H1 (cell line): ENCODE measurements around the gene BCAR3. TPM values are rescaled to one million over a fixed set of nuclear protein-coding genes. Genes with fewer than 3 reads are reported as not detected.

Experiments used
- CTCF ChIA-PET: fragments of 300-600 bp; sonication (Branson Sonifier 250); formaldehyde crosslinking; loops from one replicate; lab custom pipeline; 2021; ENCODE audit not compliant: partially characterized antibody; lab: Charles Lee
- POLR2A ChIA-PET: fragments of 300-600 bp; sonication (Branson Sonifier 250); formaldehyde crosslinking; loops from one replicate; lab custom pipeline; 2021; ENCODE audit warnings: inconsistent platforms; ENCODE audit not compliant: partially characterized antibody; lab: Charles Lee
- DNase-seq, 2 experiments: peaks; one replicate each; pipeline versions ENCODE4 v3.0.0 to v3.0.0-alpha.2; 2010 to 2022; ENCODE audit warnings: low spot score in 2 of 2, low read depth in 1 of 2, mixed read lengths in 1 of 2
- FAIRE-seq: peaks from 2 replicates; lab custom pipeline; 2011; peaks lifted over from hg19 to GRCh38; lab: Jason Lieb, UNC
- H2AFZ ChIP-seq: 2 replicates; pipeline ENCODE4 v1.8.1; 2012; ENCODE audit warnings: low read length, inconsistent platforms
- H2AK5ac ChIP-seq: 2 replicates; pipeline ENCODE4 v1.6.1; 2013; ENCODE audit warnings: low read depth, low read length
- H2BK120ac ChIP-seq: replicated peaks from 2 replicates; pipeline ENCODE3; 2013; ENCODE audit warnings: low read depth, low read length, inconsistent platforms
- H2BK12ac ChIP-seq: 2 replicates; pipeline ENCODE4 v1.6.1; 2013; ENCODE audit warnings: low read depth, low read length
- H2BK15ac ChIP-seq: 2 replicates; pipeline ENCODE4 v1.6.1; 2013; ENCODE audit warnings: low read length
- H2BK20ac ChIP-seq: 2 replicates; pipeline ENCODE4 v1.6.1; 2013; ENCODE audit warnings: low read length
- H2BK5ac ChIP-seq: 2 replicates; pipeline ENCODE4 v1.6.1; 2013; ENCODE audit warnings: low read depth, low read length
- H3K14ac ChIP-seq: 2 replicates; pipeline ENCODE4 v1.6.1; 2013; ENCODE audit warnings: inconsistent platforms; ENCODE audit not compliant: insufficient read length
- H3K18ac ChIP-seq: 2 replicates; pipeline ENCODE4 v1.6.1; 2013; ENCODE audit warnings: low read length; ENCODE audit errors: extremely low read depth
- H3K23ac ChIP-seq: 2 replicates; pipeline ENCODE4 v1.6.1; 2013; ENCODE audit warnings: inconsistent platforms; ENCODE audit not compliant: insufficient read length
- H3K23me2 ChIP-seq: 2 replicates; pipeline ENCODE4 v1.6.1; 2013; ENCODE audit warnings: low read depth, low read length
- H3K27ac ChIP-seq: 2 replicates; pipeline ENCODE4 v1.6.1; 2011; ENCODE audit warnings: low read depth, low read length, inconsistent platforms
- H3K27me3 ChIP-seq, 4 experiments: replicated peaks in 1 of 4; 1 replicate in 1 of 4; 2 replicates in 3 of 4; pipeline versions ENCODE4 v1.6.1 to v1.8.1; 2011 to 2013; ENCODE audit warnings: low read length in 3 of 4, mild to moderate bottlenecking in 3 of 4, inconsistent platforms in 2 of 4, mixed read lengths in 2 of 4, moderate library complexity in 1 of 4; ENCODE audit not compliant: control insufficient read depth in 3 of 4, insufficient read depth in 3 of 4; ENCODE audit errors: extremely low read depth in 1 of 4
- H3K36me3 ChIP-seq, 4 experiments: 2 replicates each; pipeline versions ENCODE4 v1.6.1 to v1.8.1; 2011 to 2013; ENCODE audit warnings: mild to moderate bottlenecking in 4 of 4, low read length in 3 of 4, moderate library complexity in 2 of 4, control low read depth in 1 of 4, inconsistent platforms in 1 of 4; ENCODE audit not compliant: insufficient read depth in 4 of 4, control insufficient read depth in 2 of 4
- H3K4ac ChIP-seq: replicated peaks from 2 replicates; pipeline ENCODE3; 2013; ENCODE audit warnings: low read length, low read depth, mixed read lengths, inconsistent platforms; ENCODE audit not compliant: insufficient read length
- H3K4me1 ChIP-seq, 4 experiments: replicated peaks in 1 of 4; 1 replicate in 1 of 4; 2 replicates in 3 of 4; pipeline versions ENCODE4 v1.6.1 to v1.8.1; 2011 to 2013; ENCODE audit warnings: low read length in 3 of 4, inconsistent platforms in 2 of 4, mixed read lengths in 1 of 4; ENCODE audit not compliant: insufficient read depth in 4 of 4, control insufficient read depth in 3 of 4
- H3K4me2 ChIP-seq, 2 experiments: 2 replicates each; pipeline versions ENCODE4 v1.6.1 to v1.8.1; 2011 to 2013; ENCODE audit warnings: low read depth in 2 of 2, low read length in 2 of 2, control low read depth in 1 of 2, inconsistent platforms in 1 of 2, mild to moderate bottlenecking in 1 of 2; ENCODE audit not compliant: insufficient read depth in 1 of 2
- H3K4me3 ChIP-seq, 4 experiments: fragments of 200-600, 300-600 bp in 1 of 4; sonication (generic), shearing (Covaris generic), sonication (Bioruptor Twin) in 1 of 4; 2 replicates each; pipeline versions ENCODE4 v1.5.1 to v1.8.1; 2011 to 2016; ENCODE audit warnings: low read length in 4 of 4, low read depth in 3 of 4, control low read depth in 2 of 4, inconsistent platforms in 2 of 4, mild to moderate bottlenecking in 2 of 4, mixed read lengths in 1 of 4, moderate library complexity in 1 of 4; ENCODE audit not compliant: insufficient read depth in 2 of 4; ENCODE audit errors: extremely low read depth in 1 of 4
- H3K56ac ChIP-seq: replicated peaks from 2 replicates; pipeline ENCODE3; 2013; ENCODE audit warnings: low read depth, mild to moderate bottlenecking, mixed read lengths, low read length, inconsistent platforms; ENCODE audit not compliant: insufficient read length
- H3K79me1 ChIP-seq: 2 replicates; pipeline ENCODE4 v1.6.1; 2013; ENCODE audit warnings: low read depth, low read length, control low read depth
- H3K79me2 ChIP-seq, 2 experiments: 2 replicates each; pipeline versions ENCODE4 v1.6.1 to v1.8.1; 2012 to 2013; ENCODE audit warnings: low read length in 2 of 2, mild to moderate bottlenecking in 2 of 2, inconsistent platforms in 1 of 2; ENCODE audit not compliant: insufficient read depth in 2 of 2, control insufficient read depth in 1 of 2
- H3K9ac ChIP-seq, 4 experiments: replicated peaks in 1 of 4; 1 replicate in 1 of 4; 2 replicates in 3 of 4; pipeline versions ENCODE4 v1.6.1 to v1.8.1; 2011 to 2013; ENCODE audit warnings: low read depth in 3 of 4, low read length in 3 of 4, control low read depth in 2 of 4, mild to moderate bottlenecking in 2 of 4, moderate library complexity in 2 of 4, inconsistent platforms in 1 of 4; ENCODE audit errors: extremely low read depth in 1 of 4
- H3K9me3 ChIP-seq, 2 experiments: 2 replicates each; pipeline versions ENCODE4 v1.6.1 to v1.8.1; 2012 to 2013; ENCODE audit warnings: mild to moderate bottlenecking in 2 of 2, moderate library complexity in 2 of 2, control low read depth in 1 of 2, inconsistent platforms in 1 of 2, low read depth in 1 of 2, low read length in 1 of 2, mixed read lengths in 1 of 2; ENCODE audit not compliant: insufficient read depth in 2 of 2
- H4K20me1 ChIP-seq, 2 experiments: replicated peaks in 1 of 2; 2 replicates each; pipeline versions ENCODE3 to v1.8.1; 2011 to 2013; ENCODE audit warnings: inconsistent platforms in 2 of 2, low read length in 2 of 2, mild to moderate bottlenecking in 1 of 2; ENCODE audit not compliant: insufficient read depth in 2 of 2, control insufficient read depth in 1 of 2
- H4K5ac ChIP-seq: 2 replicates; pipeline ENCODE4 v1.6.1; 2013; ENCODE audit warnings: low read length, low read depth, mixed read lengths, inconsistent platforms; ENCODE audit not compliant: insufficient read length
- H4K8ac ChIP-seq: 2 replicates; pipeline ENCODE4 v1.8.0; 2013; ENCODE audit warnings: mild to moderate bottlenecking, moderate library complexity, low read length, inconsistent platforms; ENCODE audit not compliant: insufficient read depth; ENCODE audit errors: extremely low read depth
- H4K91ac ChIP-seq: replicated peaks from 2 replicates; pipeline ENCODE3; 2013; ENCODE audit warnings: low read length, mixed read lengths, inconsistent platforms; ENCODE audit not compliant: insufficient read length
- CBX8 ChIP-seq: fragments of 300-800, 300-1000 bp; sonication (generic); IDR thresholded peaks from 2 replicates; pipeline ENCODE4 v1.7.1; 2016; ENCODE audit warnings: low read depth, low read length, borderline replicate concordance
- CHD1 ChIP-seq: IDR thresholded peaks from 2 replicates; pipeline ENCODE4 v1.6.1; 2012; ENCODE audit warnings: low read depth, low read length, improper control_type of control experiment
- CREB1 ChIP-seq: IDR thresholded peaks from 2 replicates; pipeline ENCODE4 v1.6.1; 2012; ENCODE audit warnings: inconsistent platforms
- FOSL1 ChIP-seq: IDR thresholded peaks from 2 replicates; pipeline ENCODE4 v1.6.1; 2011; ENCODE audit warnings: mild to moderate bottlenecking, low read depth, low read length, moderate library complexity; ENCODE audit not compliant: insufficient read depth
- RNF2 ChIP-seq: fragments of 200-900, 300-1000 bp; sonication (generic); IDR thresholded peaks from 2 replicates; pipeline ENCODE4 v1.7.1; 2016; ENCODE audit warnings: borderline replicate concordance, low read depth, mild to moderate bottlenecking, antibody characterized with exemption, low read length; ENCODE audit not compliant: poor library complexity, severe bottlenecking; ENCODE audit errors: missing control alignments
- SAP30 ChIP-seq: fragments of 300-600 bp; sonication (generic); IDR thresholded peaks from 2 replicates; pipeline ENCODE4 v1.7.1; 2012; ENCODE audit warnings: low read length, moderate library complexity, mild to moderate bottlenecking, inconsistent platforms; ENCODE audit not compliant: insufficient read depth, insufficient replicate concordance
- SIRT6 ChIP-seq: IDR thresholded peaks from one replicate; pipeline ENCODE4 v1.7.1; 2012; ENCODE audit warnings: low read length, inconsistent platforms
- SIX5 ChIP-seq: IDR thresholded peaks from 2 replicates; pipeline ENCODE4 v1.6.1; 2011; ENCODE audit warnings: mild to moderate bottlenecking, low read depth, low read length
- SP1 ChIP-seq: IDR thresholded peaks from 2 replicates; pipeline ENCODE4 v1.6.1; 2011; ENCODE audit warnings: low read depth, low read length
- TBP ChIP-seq: IDR thresholded peaks from 2 replicates; pipeline ENCODE4 v1.6.1; 2011; ENCODE audit warnings: low read depth, low read length, improper control_type of control experiment
- TCF12 ChIP-seq: IDR thresholded peaks from 2 replicates; pipeline ENCODE4 v1.6.1; 2011; ENCODE audit warnings: low read depth, mild to moderate bottlenecking, low read length
- TEAD4 ChIP-seq: IDR thresholded peaks from 2 replicates; pipeline ENCODE4 v1.6.1; 2012; ENCODE audit warnings: low read depth, low read length, inconsistent platforms, mixed read lengths
- WGBS, 2 experiments: shearing (Covaris generic) in 1 of 2; methylation state at CpG; one replicate each; pipeline versions ENCODE4 v1.1.6 to v1.1.7; 2013 to 2015; ENCODE audit warnings: low lambda C conversion rate in 2 of 2, mixed read lengths in 2 of 2, inconsistent platforms in 1 of 2, low coverage in 1 of 2, missing lambda C conversion rate in 1 of 2; ENCODE audit not compliant: insufficient replicate concordance in 2 of 2, insufficient coverage in 1 of 2, insufficient read length in 1 of 2; ENCODE audit errors: extremely low coverage in 1 of 2, missing lambda C conversion rate in 1 of 2; 5-methylcytosine and 5-hydroxymethylcytosine counted together
- polyA plus RNA-seq, 7 experiments: library from polyadenylated mRNA; depleted of rRNA in 3 of 7; stranded (reverse) in 5 of 7; unstranded in 2 of 7; fragments of >200 nt in 5 of 7; fragments of 200-250 nt in 2 of 7; gene quantifications; 1 replicate in 5 of 7; 2 replicates in 1 of 7; 4 replicates in 1 of 7; pipeline versions ENCODE4 v1.2.1 to v1.2.3, GENCODE V29; 2011 to 2013; ENCODE audit warnings: missing spikeins in 2 of 7, mixed read lengths in 2 of 7
- total RNA-seq: library from RNA; stranded (reverse); fragmentation: NEBNext Ultra II Directional; extraction: Animal tissue kit (Norgen Biotek cat#: 25700); gene quantifications from 2 replicates; pipeline ENCODE4 v1.2.1, GENCODE V29; 2021
- TF ChIP-seq, protein P1 (sequence below): IDR thresholded peaks from 2 replicates; pipeline ENCODE4 v1.6.1; 2011; ENCODE audit warnings: low read depth, mild to moderate bottlenecking, low read length; ENCODE audit not compliant: insufficient read depth

Gene BCAR3
- total and polyA plus RNA-seq, 2 of the 8 experiments (the other 6 are each of a cell fraction or from before 2014, with no cell fraction given): 5.6 to 9.2 TPM

DNA sequence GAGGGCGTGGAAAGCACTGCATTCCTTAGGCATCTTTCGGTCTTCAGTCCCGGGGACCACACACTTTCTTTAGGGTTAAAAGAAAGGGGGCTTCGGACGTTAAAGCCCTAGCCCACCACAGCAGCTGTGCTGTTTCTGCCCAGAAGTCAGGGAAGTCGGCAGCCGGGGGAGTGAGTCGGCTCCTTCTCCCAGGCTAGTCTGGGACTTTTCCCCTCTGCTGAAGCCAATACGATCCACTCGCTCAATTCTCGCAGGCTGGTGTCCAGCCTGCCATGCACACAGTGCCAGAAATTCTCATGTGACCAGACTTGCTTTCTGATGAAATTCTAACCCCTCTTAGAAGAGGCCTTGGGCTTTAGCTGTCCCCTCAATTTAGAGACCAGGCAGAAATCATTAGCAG, 67.7 kb downstream of the BCAR3 start:
- Histone ChIP-seq H3K14ac (no peak overlapping the region), H2BK12ac (no peak overlapping the region; the same call in 1 of the 2 replicates), H3K4ac (no peak overlapping the region), H2AK5ac (no peak overlapping the region; the same call in 1 of the 2 replicates), H3K4me1 (peaks cover 23 to 37% (median 31%) of the 10 kb centered on the region in 4 experiments), H3K79me2 (no peaks in the 10 kb centered on the region; a peak in 1 of 4 replicates), H3K18ac (0 out of 2 replicates have a peak overlapping the region, but pooled peaks have one; percentile 28), H4K91ac (no peak overlapping the region), H4K20me1 (no peaks in the 10 kb centered on the region), H2BK15ac (no peak overlapping the region), H3K9me3 (no peaks in the 10 kb centered on the region), H3K27ac (no peak overlapping the region), H3K27me3 (no peaks in the 10 kb centered on the region), H2BK5ac (no peak overlapping the region), H3K79me1 (peaks cover 6% of the 10 kb centered on the region; the same call in 1 of the 2 replicates), H3K23me2 (no peaks in the 10 kb centered on the region), H4K8ac (no peak overlapping the region), H3K4me2 (no peak overlapping the region), H3K36me3 (no peaks in the 10 kb centered on the region), H3K4me3 (no peak overlapping the region), H2BK120ac (no peak overlapping the region), H3K9ac (no peak overlapping the region), H3K23ac (no peak overlapping the region), H4K5ac (no peak overlapping the region), H3K56ac (no peak overlapping the region), H2AFZ (no peak overlapping the region), H2BK20ac (peak overlapping the region; percentile 36; the same call in 1 of the 2 replicates)
- CTCF ChIA-PET: interaction anchor here (0.7 to 23.0 kb wide), 13 partner anchors 9 to 232 kb away, joined by 3 to 324 read pairs (median 4); no protein-coding TSS in a partner anchor
- DNase-seq (no peak), FAIRE-seq (no peak)
- POLR2A ChIA-PET: interaction anchor here (1.3 to 2.2 kb wide), 4 partner anchors 14 to 232 kb away, joined by 3 to 6 read pairs (median 3); no protein-coding TSS in a partner anchor
- WGBS, 2 experiments: 91% methylated on average over 11 of the region's 11 CpGs; no CpG with 5 or more reads in 1 of the 2 experiments
- TF ChIP-seq CREB1 (no peak), TEAD4 (no peak), FOSL1 (no peak), SAP30 (no peak), SIRT6 (no peak), SP1 (no peak), SIX5 (no peak), TCF12 (no peak), CHD1 (no peak), CBX8 (no peak), TBP (no peak), RNF2 (no peak)
- TF ChIP-seq, protein P1, sequence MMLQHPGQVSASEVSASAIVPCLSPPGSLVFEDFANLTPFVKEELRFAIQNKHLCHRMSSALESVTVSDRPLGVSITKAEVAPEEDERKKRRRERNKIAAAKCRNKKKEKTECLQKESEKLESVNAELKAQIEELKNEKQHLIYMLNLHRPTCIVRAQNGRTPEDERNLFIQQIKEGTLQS: no peak
